Gastrocnemius medialis (tissue), 4 donors: ENCODE results near the gene GDF7. TPM values are rescaled to one million over a fixed set of nuclear protein-coding genes. Genes with fewer than 3 reads are reported as not detected.
A peak's percentile ranks its signal among the peaks of the same experiment; 100 is the strongest.

ENCODE experiments used
- ATAC-seq, 2 donors: fragments of 150-250 bp; one replicate each; pipeline ENCODE4 v1.9.1; 2016
- DNase-seq, 2 donors: peaks; one replicate each; pipeline ENCODE4 v3.0.0-alpha.2; 2019
- H3K27ac ChIP-seq, 4 donors: fragments of 200-600 bp; sonication (generic); 1 replicate in 1 of 4; 2 replicates in 3 of 4; pipeline ENCODE4 v1.5.1; 2016 to 2018; ENCODE audit warnings: mild to moderate bottlenecking in 2 of 4, moderate library complexity in 1 of 4
- H3K27me3 ChIP-seq, 3 donors: fragments of 200-600 bp; sonication (generic) in 2 of 3; 1 replicate in 1 of 3; 2 replicates in 2 of 3; pipeline versions ENCODE4 v1.5.1 to v1.6.0; 2016 to 2019; ENCODE audit warnings: mild to moderate bottlenecking in 1 of 3, moderate library complexity in 1 of 3
- H3K36me3 ChIP-seq, 2 donors: fragments of 200-600 bp; sonication (generic) in 1 of 2; one replicate each; pipeline ENCODE4 v1.5.1; 2017 to 2018
- H3K4me1 ChIP-seq, 2 donors: fragments of 200-600 bp; sonication (generic) in 1 of 2; one replicate each; pipeline ENCODE4 v1.5.1; 2016 to 2017; ENCODE audit warnings: mild to moderate bottlenecking in 2 of 2
- H3K4me3 ChIP-seq, 4 donors: fragments of 200-600 bp; sonication (generic) in 3 of 4; 1 replicate in 1 of 4; 2 replicates in 3 of 4; pipeline ENCODE4 v1.5.1; 2016 to 2019; ENCODE audit warnings: mild to moderate bottlenecking in 2 of 4
- H3K9me3 ChIP-seq, 3 donors: fragments of 200-600 bp; sonication (generic) in 2 of 3; 1 replicate in 1 of 3; 2 replicates in 2 of 3; pipeline ENCODE4 v1.5.1; 2016 to 2019
- POLR2A ChIP-seq, 2 donors: fragments of 450-650 bp; IDR thresholded peaks; one replicate each; pipeline ENCODE4 v1.6.1; 2017; ENCODE audit warnings: antibody characterized with exemption in 2 of 2, mild to moderate bottlenecking in 2 of 2, moderate library complexity in 2 of 2
- in situ Hi-C, 4 donors: fragments of 200-750 bp; cut with MboI; loops; one replicate each; pipeline versions ENCODE4 v1.15.0 to v1.8.0; 2017; ENCODE audit warnings: low sequenced_read_pairs in 4 of 4
- intact Hi-C: fragments of 100-400 bp; cut with DNase I; formaldehyde crosslinking; loops from one replicate; pipeline ENCODE4 v1.15.1; 2023; ENCODE audit warnings: low total_unique reads
- total RNA-seq, 4 donors: library from RNA; depleted of rRNA; stranded (reverse); fragments of >200 nt; gene quantifications; one replicate each; pipeline versions ENCODE4 v1.1.0 to v1.2.3, GENCODE V29; 2016
- TF ChIP-seq, protein P1 (sequence below), 5 experiments: fragments of 450-650 bp in 3 of 5; fragments of 200-600 bp in 2 of 5; sonication (generic) in 2 of 5; IDR thresholded peaks in 4 of 5; conservative IDR thresholded peaks in 1 of 5; 1 replicate in 4 of 5; 2 replicates in 1 of 5; pipeline ENCODE4 v1.5.1; 2016 to 2019; ENCODE audit warnings: antibody characterized with exemption in 5 of 5, mild to moderate bottlenecking in 3 of 5, moderate library complexity in 3 of 5

GDF7 gene
- total RNA-seq, 4 donors from 2014 or later = 0.02 to 0.10 (median 0.07) TPM; not detected in 1

DNA sequence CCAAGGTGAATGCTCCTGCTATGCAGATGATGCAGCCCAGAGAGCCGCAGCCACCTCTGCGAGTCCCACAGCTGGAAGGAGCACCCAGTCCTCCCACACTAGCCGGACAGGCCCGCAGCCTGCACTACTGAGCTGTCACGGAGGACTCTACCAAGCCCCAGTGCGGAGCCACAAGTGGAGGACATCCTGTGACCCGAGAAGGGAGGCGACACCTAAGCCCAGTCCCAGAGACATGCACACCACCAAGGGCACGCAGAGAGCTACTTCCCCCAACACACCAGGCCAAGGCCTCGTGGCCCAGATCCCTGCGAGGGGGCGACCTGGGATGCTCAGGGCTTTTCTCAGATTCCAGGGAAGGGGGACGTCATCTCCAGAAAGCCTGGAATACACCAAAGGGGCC, 28.9 kb upstream of the GDF7 start:
- ATAC-seq = no peak
- H3K4me1 ChIP-seq = peaks cover 6 to 31% of the 10 kb centered on the region in 2 donors
- peaks cover 0 to 12% of the 10 kb centered on the region in 2 donors for H3K36me3 ChIP-seq
- in situ Hi-C loops (loop anchor here in 3 of 4 donors (5.0 to 25.0 kb wide), 2 partner anchors 196 to 576 kb away; partner anchors contain the start of gene LAPTM4A (in 1 of the 3)), intact Hi-C loops (no loop called here)
- H3K4me3 ChIP-seq = no peak overlapping the region
- TF ChIP-seq POLR2A (IDR thresholded peaks at IDR 0.05) = no peak
- TF ChIP-seq, protein P1, sequence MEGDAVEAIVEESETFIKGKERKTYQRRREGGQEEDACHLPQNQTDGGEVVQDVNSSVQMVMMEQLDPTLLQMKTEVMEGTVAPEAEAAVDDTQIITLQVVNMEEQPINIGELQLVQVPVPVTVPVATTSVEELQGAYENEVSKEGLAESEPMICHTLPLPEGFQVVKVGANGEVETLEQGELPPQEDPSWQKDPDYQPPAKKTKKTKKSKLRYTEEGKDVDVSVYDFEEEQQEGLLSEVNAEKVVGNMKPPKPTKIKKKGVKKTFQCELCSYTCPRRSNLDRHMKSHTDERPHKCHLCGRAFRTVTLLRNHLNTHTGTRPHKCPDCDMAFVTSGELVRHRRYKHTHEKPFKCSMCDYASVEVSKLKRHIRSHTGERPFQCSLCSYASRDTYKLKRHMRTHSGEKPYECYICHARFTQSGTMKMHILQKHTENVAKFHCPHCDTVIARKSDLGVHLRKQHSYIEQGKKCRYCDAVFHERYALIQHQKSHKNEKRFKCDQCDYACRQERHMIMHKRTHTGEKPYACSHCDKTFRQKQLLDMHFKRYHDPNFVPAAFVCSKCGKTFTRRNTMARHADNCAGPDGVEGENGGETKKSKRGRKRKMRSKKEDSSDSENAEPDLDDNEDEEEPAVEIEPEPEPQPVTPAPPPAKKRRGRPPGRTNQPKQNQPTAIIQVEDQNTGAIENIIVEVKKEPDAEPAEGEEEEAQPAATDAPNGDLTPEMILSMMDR (IDR thresholded peaks at IDR 0.05 in 4 of 5, conservative IDR thresholded peaks at IDR 0.05 in 1 of 5) = no peak
- no peaks in the 10 kb centered on the region for H3K27me3 ChIP-seq
- no peaks in the 10 kb centered on the region for H3K9me3 ChIP-seq
- H3K27ac ChIP-seq = no peak overlapping the region
- no peak for DNase-seq

DNA sequence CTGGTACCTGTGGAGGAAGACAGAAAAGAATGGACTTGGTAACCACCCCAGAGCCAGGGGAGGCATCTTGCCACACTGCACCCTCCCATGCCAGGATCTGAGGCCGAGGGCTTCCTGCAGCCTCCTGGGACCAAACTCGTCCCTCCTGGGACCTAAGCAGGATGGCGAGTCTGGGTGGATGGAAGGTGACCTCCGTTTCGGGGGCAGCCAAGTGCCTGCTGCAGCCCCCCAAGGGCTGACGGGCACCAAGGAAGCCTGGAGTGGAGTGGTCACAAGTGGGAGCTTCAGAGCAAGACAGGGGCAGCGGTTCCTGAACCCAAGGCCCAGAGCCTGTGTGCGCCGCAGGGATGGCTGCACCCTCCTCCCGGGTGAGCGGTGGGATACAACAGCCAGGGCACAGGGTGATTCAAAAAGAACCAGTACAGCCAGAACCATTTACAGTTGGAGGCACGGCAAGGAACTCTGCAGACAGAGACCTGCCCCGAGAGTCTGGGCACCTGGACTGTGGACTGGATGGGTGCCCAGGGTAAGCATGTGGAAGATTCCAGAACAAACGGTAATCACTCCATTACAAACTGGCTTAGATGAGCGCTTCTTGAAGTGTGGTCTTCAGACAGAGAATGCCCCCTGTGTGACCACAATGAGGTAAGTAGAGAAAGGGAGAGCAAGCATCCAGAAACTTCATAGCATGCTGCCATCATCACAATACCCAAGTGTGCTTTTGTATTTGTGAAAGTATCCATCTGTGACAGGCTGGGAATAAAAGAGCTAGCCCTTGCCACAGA, 28.1 kb upstream of the GDF7 start:
- ATAC-seq (no peak), DNase-seq (no peak)
- Histone ChIP-seq H3K4me1 (peaks cover 6 to 26% of the 10 kb centered on the region in 2 donors), H3K36me3 (peaks cover 0 to 16% of the 10 kb centered on the region in 2 donors), H3K4me3 (no peak overlapping the region), H3K27me3 (no peaks in the 10 kb centered on the region), H3K27ac (no peak overlapping the region), H3K9me3 (no peaks in the 10 kb centered on the region)
- intact Hi-C loops = no loop called here
- in situ Hi-C loops = loop anchor here in 3 of 4 donors (5.0 to 25.0 kb wide), 2 partner anchors 197 to 577 kb away; partner anchors contain the start of gene LAPTM4A (in 1 of the 3)
- TF ChIP-seq POLR2A (IDR thresholded peaks at IDR 0.05) = no peak
- TF ChIP-seq, protein P1 (IDR thresholded peaks at IDR 0.05 in 4 of 5, conservative IDR thresholded peaks at IDR 0.05 in 1 of 5) = no peak

DNA sequence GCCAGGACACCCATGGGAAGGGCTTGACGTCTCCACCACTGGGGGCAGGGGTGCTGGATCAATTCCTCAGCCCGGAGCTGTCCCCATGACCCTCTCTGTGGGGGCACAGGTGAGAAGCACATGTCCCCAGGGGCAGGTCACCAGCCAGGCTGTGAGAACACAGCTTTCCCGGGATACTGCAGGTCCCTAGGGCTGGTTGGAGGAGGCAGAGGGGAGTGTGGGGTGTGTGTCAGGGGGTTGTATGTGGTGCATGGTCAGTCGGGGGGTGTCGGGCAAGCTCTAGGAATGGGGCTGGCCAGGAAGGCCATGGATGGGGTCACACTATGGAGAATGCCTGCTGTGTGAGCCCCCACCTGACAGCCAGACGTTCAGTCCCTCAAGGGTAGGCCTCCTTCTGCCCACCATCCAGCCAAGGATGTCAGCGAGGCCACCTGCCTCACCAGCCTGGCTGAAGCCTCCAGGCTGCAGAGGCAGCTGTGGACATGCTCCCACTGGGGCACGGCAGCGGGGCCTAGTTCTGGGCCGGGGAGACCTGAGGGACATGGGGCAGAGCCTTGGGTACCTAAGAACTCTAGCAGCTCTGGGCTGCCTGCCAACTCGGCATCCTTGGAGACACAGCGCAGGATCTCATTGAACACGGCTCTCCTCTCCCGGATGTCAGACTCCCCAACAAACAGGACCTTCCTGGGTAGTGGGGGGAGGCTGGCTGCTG, 26.4 kb upstream of the GDF7 start:
- Histone ChIP-seq H3K4me3 (no peak overlapping the region), H3K36me3 (peaks cover 0 to 32% of the 10 kb centered on the region in 2 donors), H3K27ac (peak overlapping the region in 3 of 4 donors; percentile 29 to 42 (median 41)), H3K9me3 (no peaks in the 10 kb centered on the region), H3K4me1 (peaks cover 0 to 16% of the 10 kb centered on the region in 2 donors), H3K27me3 (no peaks in the 10 kb centered on the region)
- ATAC-seq = no peak
- intact Hi-C loops = loop anchor here (5.0 kb wide), 1 partner anchor 243 kb away; no protein-coding TSS in a partner anchor
- in situ Hi-C loops = loop anchor here in 3 of 4 donors (5.0 to 25.0 kb wide), 3 partner anchors 198 to 578 kb away; partner anchors contain the start of genes LAPTM4A (in 1 of the 3) and PUM2 (in 1 of the 3)
- TF ChIP-seq POLR2A (IDR thresholded peaks at IDR 0.05) = no peak
- TF ChIP-seq, protein P1 (IDR thresholded peaks at IDR 0.05 in 4 of 5, conservative IDR thresholded peaks at IDR 0.05 in 1 of 5) = no peak
- no peak for DNase-seq

DNA sequence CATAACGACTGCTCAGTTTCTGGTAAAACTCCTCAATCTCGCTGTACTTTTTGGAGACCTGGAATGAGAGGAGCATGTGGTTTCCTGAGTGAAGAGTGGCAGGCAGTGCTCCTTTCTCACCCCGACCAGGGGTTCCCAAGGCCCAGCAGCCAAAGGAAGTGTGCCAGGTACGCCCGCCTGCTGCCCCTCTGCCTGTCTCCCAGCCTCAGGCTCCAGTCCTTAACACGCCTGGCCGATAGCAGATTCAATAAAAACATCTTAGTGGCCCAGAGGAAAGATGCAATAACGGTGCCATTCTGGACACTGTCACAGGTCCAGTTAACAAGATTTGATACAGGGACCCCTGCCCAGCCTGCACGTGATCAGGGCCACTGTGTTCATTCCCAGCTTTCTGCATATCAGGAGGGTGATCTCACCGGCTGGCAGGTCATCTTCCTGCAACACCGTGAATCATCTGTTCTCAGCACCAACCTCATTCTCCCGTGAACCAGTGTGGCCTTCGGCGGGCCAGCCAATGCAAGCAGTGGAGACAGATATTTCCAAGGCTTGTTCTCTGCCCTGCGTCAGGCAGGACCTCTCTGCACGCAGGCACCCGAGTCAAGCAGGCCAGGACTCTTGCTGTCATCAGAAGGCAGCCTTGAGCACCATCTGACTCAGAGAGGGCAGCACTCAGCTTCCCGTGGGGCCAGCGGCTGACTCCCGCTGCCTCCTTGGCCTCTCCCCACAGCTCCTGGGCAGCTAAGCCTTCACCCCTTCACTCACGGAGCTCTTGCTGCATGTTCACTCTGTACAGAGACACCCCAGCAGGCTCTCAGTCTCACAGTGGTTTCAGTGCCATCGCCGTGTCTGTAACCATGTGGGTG, 25.6 kb upstream of the GDF7 start:
- in situ Hi-C loops = loop anchor here in 3 of 4 donors (5.0 to 25.0 kb wide), 3 partner anchors 199 to 579 kb away; partner anchors contain the start of genes LAPTM4A (in 1 of the 3) and PUM2 (in 1 of the 3)
- H3K4me1 ChIP-seq = peaks cover 0 to 14% of the 10 kb centered on the region in 2 donors
- H3K27me3 ChIP-seq = no peaks in the 10 kb centered on the region
- TF ChIP-seq POLR2A (IDR thresholded peaks at IDR 0.05) = no peak
- TF ChIP-seq, protein P1 (IDR thresholded peaks at IDR 0.05 in 4 of 5, conservative IDR thresholded peaks at IDR 0.05 in 1 of 5) = no peak
- DNase-seq = peak in 1 of 2 donors; percentile 67
- H3K4me3 ChIP-seq = no peak overlapping the region
- ATAC-seq = peak; percentile 36 to 58
- peak overlapping the region in 3 of 4 donors; percentile 29 to 52 (median 42) for H3K27ac ChIP-seq
- no peaks in the 10 kb centered on the region for H3K9me3 ChIP-seq
- intact Hi-C loops = loop anchor here (5.0 kb wide), 1 partner anchor 244 kb away; no protein-coding TSS in a partner anchor
- H3K36me3 ChIP-seq = peaks cover 0 to 32% of the 10 kb centered on the region in 2 donors
